ENCODE results near the gene CCNL2. TPM values are rescaled to one million over a fixed set of nuclear protein-coding genes. Genes with fewer than 3 reads are reported as not detected.

Gene CCNL2
- total RNA-seq, 6 experiments from 2014 or later, result 80.8 to 127 (median 101) TPM

- Histone ChIP-seq H3K4me3 (peak overlapping the region; percentile 50 to 58 (median 54)), H3K36me3 (no peaks in the 10 kb centered on the region), H3K27ac (peak overlapping the region in 1 of 3 donors; percentile 65), H3K27me3 (no peaks in the 10 kb centered on the region), H3K9me3 (no peaks in the 10 kb centered on the region), H3K4me1 (peaks cover 0 to 68% (median 29%) of the 10 kb centered on the region in 4 donors)
- TF ChIP-seq POLR2A (IDR thresholded peaks at IDR 0.05), result no peak
- TF ChIP-seq CTCF (IDR thresholded peaks at IDR 0.05), result no peak
- ATAC-seq, result peak in 3 of 4 donors; percentile 3 to 32 (median 17)
- intact Hi-C loops (cut with DNase I), result no loop called here
- WGBS (ENCODE audit: insufficient coverage, low coverage, low lambda C conversion rate, missing lambda C conversion rate), result 40% methylated on average over 1 of the region's 31 CpGs
- peak in 2 of 3 donors; percentile 82 to 85 for DNase-seq
These were observed 38.1 kb upstream of the CCNL2 start for GRCh38 chr1:1437033-1437903.

GRCh38 chr1:1436630-1437032 is 37.5 kb upstream of the CCNL2 start:
- peak overlapping the region in 2 of 3 donors; percentile 15 to 65 for H3K27ac ChIP-seq
- 21% methylated on average over 5 of the region's 7 CpGs for WGBS (ENCODE audit: insufficient coverage, low coverage, low lambda C conversion rate, missing lambda C conversion rate)
- intact Hi-C loops (cut with DNase I), result no loop called here

GRCh38 chr1:1435911-1436629 is 36.9 kb upstream of the CCNL2 start:
- no peaks in the 10 kb centered on the region for H3K36me3 ChIP-seq
- H3K27me3 ChIP-seq, result no peaks in the 10 kb centered on the region
- TF ChIP-seq CTCF (IDR thresholded peaks at IDR 0.05), result no peak
- no peak for TF ChIP-seq POLR2A (IDR thresholded peaks at IDR 0.05)
- DNase-seq, result peak in 1 of 3 donors; percentile 57
- no peaks in the 10 kb centered on the region for H3K9me3 ChIP-seq
- peak overlapping the region in 2 of 3 donors; percentile 15 to 84 for H3K27ac ChIP-seq
- intact Hi-C loops (cut with DNase I), result no loop called here
- WGBS (ENCODE audit: insufficient coverage, low coverage, low lambda C conversion rate, missing lambda C conversion rate), result 30% methylated on average over 3 of the region's 40 CpGs
- peaks cover 0 to 80% (median 31%) of the 10 kb centered on the region in 4 donors for H3K4me1 ChIP-seq
- no peak for ATAC-seq
- H3K4me3 ChIP-seq, result peak overlapping the region; percentile 50 to 58 (median 54)

More at GRCh38 chr1:1436630-1437032, 37.5 kb upstream of the CCNL2 start:
- H3K4me3 ChIP-seq, result peak overlapping the region; percentile 50 to 58 (median 54)
- DNase-seq (no peak), ATAC-seq (no peak)
- peaks cover 0 to 74% (median 29%) of the 10 kb centered on the region in 4 donors for H3K4me1 ChIP-seq
- no peaks in the 10 kb centered on the region for H3K27me3 ChIP-seq
- no peaks in the 10 kb centered on the region for H3K9me3 ChIP-seq
- TF ChIP-seq POLR2A (IDR thresholded peaks at IDR 0.05) (no peak), CTCF (IDR thresholded peaks at IDR 0.05) (no peak)
- no peaks in the 10 kb centered on the region for H3K36me3 ChIP-seq

- Histone ChIP-seq H3K4me3 (peak within 1 kb of the TSS; percentile 50 to 58 (median 54)), H3K9me3 (no peaks in the 10 kb centered on the region), H3K36me3 (no peaks in the 10 kb centered on the region), H3K27me3 (no peaks in the 10 kb centered on the region), H3K4me1 (peaks cover 0 to 83% (median 35%) of the 10 kb centered on the region in 4 donors), H3K27ac (peak within 1 kb of the TSS; percentile 53 to 84 (median 69))
- peak; percentile 63 for TF ChIP-seq POLR2A (IDR thresholded peaks at IDR 0.05)
- no peak for TF ChIP-seq CTCF (IDR thresholded peaks at IDR 0.05)
- 42% methylated on average over 13 of the region's 89 CpGs for whole genome bisulfite sequencing (ENCODE audit: insufficient coverage, low coverage, low lambda C conversion rate, missing lambda C conversion rate)
- DNase-seq (peak; percentile 78 to 85 (median 80)), ATAC-seq (peak; percentile 21 to 48 (median 40))
- intact Hi-C loops (cut with DNase I), result no loop called here
These were observed 36.2 kb upstream of the CCNL2 start, which contains the start of gene VWA1 for GRCh38 chr1:1435106-1435903. Gene VWA1 (plus strand): TSS chr1:1435690. CDS start chr1:1435749, 59 bp downstream.

Data from right lobe of liver (tissue), 6 donors.